HG03135 (cell line): ENCODE results near the gene REC114.
"Not testable (repeated sequence)": the region's sequence is repeated elsewhere in the genome, so short reads cannot be mapped to it uniquely, and the experiment has no call there.

Experiments
- ATAC-seq: cut with Tn5 transposase; IDR thresholded peaks from one replicate; pipeline ENCODE4 v1.9.1; 2021; ENCODE audit warnings: mild to moderate bottlenecking, moderate library complexity; ENCODE audit not compliant: unreplicated experiment

REC114 gene

GRCh38 chr15:73522011-73522410 lies 79.0 kb downstream of the REC114 start:
- ATAC-seq, result no peak

- ATAC-seq, result no peak
These were observed 82.0 kb downstream of the REC114 start for GRCh38 chr15:73524919-73525318.

GRCh38 chr15:73527598-73527997 lies 84.6 kb downstream of the REC114 start:
- ATAC-seq, result no peak

- ATAC-seq, result no peak
These were observed 87.7 kb downstream of the REC114 start for GRCh38 chr15:73530649-73531048.

GRCh38 chr15:73538123-73538522 lies 95.2 kb downstream of the REC114 start:
- ATAC-seq, result no peak

- no peak for ATAC-seq
These were observed 95.7 kb downstream of the REC114 start for GRCh38 chr15:73538563-73539211.

- ATAC-seq, result no peak
These were observed 96.5 kb downstream of the REC114 start for GRCh38 chr15:73539212-73540128.

- no peak for ATAC-seq
These were observed 97.2 kb downstream of the REC114 start for GRCh38 chr15:73540161-73540560.

GRCh38 chr15:73541479-73541878 lies 98.5 kb downstream of the REC114 start:
- ATAC-seq, result no peak

- ATAC-seq, result not testable (repeated sequence)
These were observed 106.0 kb downstream of the REC114 start for GRCh38 chr15:73548925-73549324.

- no peak for ATAC-seq
These were observed 107.2 kb downstream of the REC114 start for GRCh38 chr15:73550190-73550589.

- no peak for ATAC-seq
These were observed 112.1 kb downstream of the REC114 start for GRCh38 chr15:73555080-73555479.

- ATAC-seq, result no peak
These were observed 115.6 kb downstream of the REC114 start for GRCh38 chr15:73558529-73558928.

GRCh38 chr15:73560501-73561117 lies 117.6 kb downstream of the REC114 start:
- ATAC-seq, result no peak

- no peak for ATAC-seq
These were observed 121.3 kb downstream of the REC114 start for GRCh38 chr15:73564255-73564654.

- ATAC-seq, result no peak
These were observed 124.1 kb downstream of the REC114 start for GRCh38 chr15:73567020-73567419.

- ATAC-seq, result no peak
These were observed 125.8 kb downstream of the REC114 start for GRCh38 chr15:73568564-73569280.

- no peak for ATAC-seq
These were observed 126.4 kb downstream of the REC114 start for GRCh38 chr15:73569361-73569760.

- no peak for ATAC-seq
These were observed 127.5 kb downstream of the REC114 start for GRCh38 chr15:73570355-73571032.

- no peak for ATAC-seq
These were observed 128.4 kb downstream of the REC114 start for GRCh38 chr15:73571346-73571745.

GRCh38 chr15:73572296-73572695 lies 129.3 kb downstream of the REC114 start:
- no peak for ATAC-seq
